IPS-11a (cell line): ENCODE data around the gene GALNTL6.
"Not testable (repeated sequence)": the region's sequence is repeated elsewhere in the genome, so short reads cannot be mapped to it uniquely, and the experiment has no call there.

ENCODE experiments used
- H3K4me3 ChIP-seq: one replicate; pipeline ENCODE4 v1.5.1; 2013; ENCODE audit warnings: low read depth, low read length, control low read depth

The GALNTL6 gene

GRCh38 chr4:172963498-172964294, 1150.5 kb downstream of the GALNTL6 start:
- H3K4me3 ChIP-seq, result no peak overlapping the region

GRCh38 chr4:172970189-172970588, 1157.0 kb downstream of the GALNTL6 start:
- not testable (repeated sequence) for H3K4me3 ChIP-seq

- no peak overlapping the region for H3K4me3 ChIP-seq
These were observed 1161.4 kb downstream of the GALNTL6 start for GRCh38 chr4:172974586-172974985.

GRCh38 chr4:172975651-172976229, 1162.5 kb downstream of the GALNTL6 start:
- no peak overlapping the region for H3K4me3 ChIP-seq

GRCh38 chr4:172977491-172978041, 1164.4 kb downstream of the GALNTL6 start:
- H3K4me3 ChIP-seq, result not testable (repeated sequence)

- no peak overlapping the region for H3K4me3 ChIP-seq
These were observed 1165.6 kb downstream of the GALNTL6 start for GRCh38 chr4:172978848-172979247.

GRCh38 chr4:172979332-172979731, 1166.1 kb downstream of the GALNTL6 start:
- H3K4me3 ChIP-seq, result no peak overlapping the region

- H3K4me3 ChIP-seq, result no peak overlapping the region
These were observed 1167.0 kb downstream of the GALNTL6 start for GRCh38 chr4:172980219-172980618.

- no peak overlapping the region for H3K4me3 ChIP-seq
These were observed 1169.0 kb downstream of the GALNTL6 start for GRCh38 chr4:172982151-172982590.

- H3K4me3 ChIP-seq, result no peak overlapping the region
These were observed 1169.8 kb downstream of the GALNTL6 start for GRCh38 chr4:172983014-172983413.

- H3K4me3 ChIP-seq, result no peak overlapping the region
These were observed 1170.4 kb downstream of the GALNTL6 start for GRCh38 chr4:172983631-172984030.

- no peak overlapping the region for H3K4me3 ChIP-seq
These were observed 1172.3 kb downstream of the GALNTL6 start for GRCh38 chr4:172985552-172985951.

- no peak overlapping the region for H3K4me3 ChIP-seq
These were observed 1172.9 kb downstream of the GALNTL6 start for GRCh38 chr4:172986114-172986513.

GRCh38 chr4:172989984-172990820, 1177.0 kb downstream of the GALNTL6 start:
- no peak overlapping the region for H3K4me3 ChIP-seq

- no peak overlapping the region for H3K4me3 ChIP-seq
These were observed 1179.6 kb downstream of the GALNTL6 start for GRCh38 chr4:172992648-172993378.

- no peak overlapping the region for H3K4me3 ChIP-seq
These were observed 1182.0 kb downstream of the GALNTL6 start for GRCh38 chr4:172995161-172995560.

- H3K4me3 ChIP-seq, result no peak overlapping the region
These were observed 1182.5 kb downstream of the GALNTL6 start for GRCh38 chr4:172995704-172996103.

GRCh38 chr4:172996571-172997216, 1183.5 kb downstream of the GALNTL6 start:
- no peak overlapping the region for H3K4me3 ChIP-seq

GRCh38 chr4:172997217-172997609, 1184.0 kb downstream of the GALNTL6 start:
- no peak overlapping the region for H3K4me3 ChIP-seq

GRCh38 chr4:172997856-172998255, 1184.7 kb downstream of the GALNTL6 start:
- H3K4me3 ChIP-seq, result no peak overlapping the region
